Activated CD4-positive, CD25-positive, alpha-beta regulatory T cell treated with anti-CD3 and anti-CD28 coated beads, Interleukin-2, amount 50 U/mL, for 16 hours (primary cell): ENCODE data around the gene AMZ2.
"Not testable (repeated sequence)": the region's sequence is repeated elsewhere in the genome, so short reads cannot be mapped to it uniquely, and the experiment has no call there.

ENCODE experiments used
- DNase-seq: peaks from one replicate; pipeline ENCODE4 v3.0.0-alpha.2; 2020; ENCODE audit warnings: low read depth, low spot score

The AMZ2 gene

DNA sequence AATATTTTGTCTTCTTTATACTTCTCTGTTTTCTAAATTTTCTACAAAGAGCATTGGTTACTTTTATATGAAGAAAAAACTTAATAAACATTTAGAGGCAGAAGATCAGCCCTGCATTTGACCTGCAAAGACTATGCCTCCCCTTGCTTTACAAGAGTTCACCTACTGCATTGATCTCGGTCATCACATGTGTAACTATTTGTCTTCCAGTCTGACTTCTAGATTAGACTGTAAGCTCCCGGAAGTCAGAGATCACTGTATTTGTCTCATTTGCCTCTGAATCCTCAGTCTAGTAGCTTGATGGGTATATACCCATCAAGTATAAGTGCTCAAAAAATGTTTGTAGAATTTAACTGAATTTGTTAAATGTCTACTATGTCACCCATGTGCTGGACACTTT is 27.7 kb upstream of the AMZ2 start:
- not testable (repeated sequence) for DNase-seq

DNA sequence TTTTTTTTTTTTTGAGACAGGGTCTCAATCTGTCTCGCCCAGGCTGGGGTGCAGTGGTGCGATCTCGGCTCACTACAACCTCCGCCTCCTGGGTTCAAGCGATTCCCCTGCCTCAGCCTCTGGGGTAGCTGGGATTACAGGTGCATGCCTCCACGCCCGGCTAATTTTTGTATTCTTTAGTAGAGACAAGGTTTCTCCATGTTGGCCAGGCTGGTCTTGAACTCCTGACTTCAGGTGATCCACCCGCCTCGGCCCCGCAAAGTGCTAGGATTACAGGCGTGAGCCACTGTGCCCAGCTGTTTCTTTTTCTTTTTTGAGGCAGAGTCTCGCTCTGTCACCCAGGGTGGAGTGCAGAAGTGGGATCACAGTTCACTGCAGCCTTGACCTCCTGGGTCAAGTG is 27.1 kb upstream of the AMZ2 start:
- DNase-seq = not testable (repeated sequence)

DNA sequence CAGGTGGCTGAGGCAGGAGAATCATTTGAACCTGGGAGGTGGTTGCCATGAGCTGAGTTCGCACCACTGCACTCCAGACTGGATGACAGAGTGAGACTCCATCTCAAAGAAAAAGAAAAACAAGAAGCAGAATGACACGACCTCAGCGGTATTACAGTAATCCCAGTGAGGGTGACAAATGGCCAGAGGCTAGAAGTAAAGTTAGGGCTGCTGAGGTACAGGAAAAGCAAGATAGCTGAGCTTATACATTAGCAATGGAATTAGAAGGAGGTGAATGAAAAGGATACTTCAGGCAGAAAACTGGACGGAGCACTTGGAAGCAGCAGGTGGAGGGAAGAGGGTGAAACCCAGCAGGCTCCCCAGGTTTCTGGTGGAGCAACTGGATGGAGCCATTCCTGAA is 26.1 kb upstream of the AMZ2 start:
- DNase-seq = no peak

DNA sequence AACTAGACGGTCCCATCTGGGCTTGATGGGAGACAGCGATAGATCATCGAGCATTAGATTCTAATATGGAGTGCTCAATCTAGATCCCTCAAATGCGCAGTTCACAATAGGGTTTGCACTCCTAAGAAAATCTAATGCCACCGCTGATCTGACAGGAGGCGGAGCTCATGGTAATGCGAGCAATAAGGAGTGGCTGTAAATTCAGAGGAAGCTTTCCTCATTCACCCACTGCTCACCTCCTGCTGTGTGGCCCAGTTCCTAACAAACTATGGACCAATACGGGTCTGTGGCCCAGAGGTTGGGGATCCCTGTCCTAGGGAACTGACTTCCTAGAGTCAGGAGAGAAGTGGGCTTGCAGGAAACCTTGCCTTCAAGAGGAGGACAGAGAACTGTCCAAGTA is 25.2 kb upstream of the AMZ2 start:
- DNase-seq = no peak

DNA sequence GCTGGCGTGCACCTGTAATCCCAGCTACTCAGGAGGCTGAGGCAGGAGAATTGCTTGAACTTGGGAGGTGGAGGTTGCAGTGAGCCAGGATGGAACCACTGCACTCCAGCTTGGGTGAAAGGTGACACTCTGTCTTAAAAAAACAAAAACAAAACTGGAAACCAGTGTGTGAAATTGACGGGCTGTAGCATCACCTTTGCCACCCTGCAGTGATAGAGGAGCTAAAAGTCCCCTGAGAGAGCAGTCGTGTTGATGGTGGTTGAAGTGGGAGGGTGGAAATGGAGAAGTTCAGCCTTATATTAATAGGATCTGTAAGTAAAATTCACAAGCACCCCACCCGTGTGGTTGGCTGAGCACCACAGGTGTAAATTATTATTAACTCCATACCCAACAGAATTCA is 22.8 kb upstream of the AMZ2 start:
- DNase-seq = not testable (repeated sequence)

DNA sequence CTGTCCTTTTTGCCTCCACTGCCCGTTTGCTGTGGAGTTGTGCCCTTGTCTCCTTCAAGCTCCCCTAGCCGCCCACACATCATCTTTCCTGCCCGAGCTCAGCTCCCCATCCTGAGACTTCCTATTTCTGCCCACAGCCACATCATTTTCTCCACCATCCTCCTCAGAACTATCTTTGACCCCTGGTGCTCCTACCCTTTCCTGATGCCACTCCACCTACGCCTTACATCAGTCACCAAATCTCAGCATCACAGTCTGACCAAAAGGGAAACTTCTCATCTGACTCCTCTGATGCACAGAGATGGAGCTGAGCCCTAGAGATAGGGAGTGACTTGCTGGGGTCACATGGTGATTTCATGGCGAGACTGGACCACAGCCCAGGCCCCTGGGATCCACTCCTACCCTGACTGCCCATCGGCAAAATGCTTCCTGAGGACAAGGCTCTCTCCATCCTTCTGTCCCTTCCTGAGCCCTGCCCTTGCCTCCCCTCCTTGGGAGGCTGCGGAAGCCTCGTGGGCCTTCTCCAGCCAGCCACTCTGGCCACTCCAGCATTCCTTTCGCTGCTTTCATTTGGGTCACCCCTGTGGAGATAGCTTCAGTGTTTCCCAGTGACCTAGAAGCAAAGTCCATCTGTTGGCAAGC is 19.7 kb upstream of the AMZ2 start:
- not testable (repeated sequence) for DNase-seq

DNA sequence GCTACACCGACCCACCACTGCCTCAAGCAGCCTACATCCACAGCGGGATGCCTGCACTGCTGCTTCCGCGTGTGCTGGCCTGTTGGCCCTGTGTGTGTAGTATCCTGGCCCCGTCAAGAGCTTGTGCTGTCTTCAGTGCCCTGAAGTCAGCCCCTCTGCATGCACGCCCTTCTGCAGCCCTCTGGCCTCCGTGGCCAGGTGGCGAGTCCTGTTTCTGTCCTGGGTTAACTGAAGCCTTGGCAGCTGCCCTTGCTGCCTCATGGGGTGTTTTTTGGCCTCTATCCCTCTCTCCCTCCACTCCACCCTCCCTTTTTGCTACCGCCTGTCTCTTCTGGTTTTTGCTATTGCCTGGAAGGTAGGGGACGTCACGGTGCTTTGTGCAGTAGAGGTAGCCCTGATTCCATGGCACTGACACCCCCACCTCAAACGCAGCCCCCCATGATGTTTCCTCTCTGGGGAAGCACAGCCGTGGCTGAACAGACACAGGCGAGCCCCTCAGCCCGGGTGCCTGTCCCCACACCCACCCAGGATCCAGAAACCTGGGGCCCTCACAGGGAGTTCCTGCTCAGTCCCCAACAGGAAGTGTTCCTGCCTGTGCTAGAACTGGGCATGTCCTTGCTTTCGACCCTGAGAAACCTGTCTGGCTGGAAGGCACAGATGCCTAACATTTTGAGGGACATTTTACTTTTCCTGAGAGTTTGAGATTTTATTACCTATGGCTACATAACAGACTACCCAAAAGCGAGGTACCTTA is 18.8 kb upstream of the AMZ2 start:
- DNase-seq = no peak

DNA sequence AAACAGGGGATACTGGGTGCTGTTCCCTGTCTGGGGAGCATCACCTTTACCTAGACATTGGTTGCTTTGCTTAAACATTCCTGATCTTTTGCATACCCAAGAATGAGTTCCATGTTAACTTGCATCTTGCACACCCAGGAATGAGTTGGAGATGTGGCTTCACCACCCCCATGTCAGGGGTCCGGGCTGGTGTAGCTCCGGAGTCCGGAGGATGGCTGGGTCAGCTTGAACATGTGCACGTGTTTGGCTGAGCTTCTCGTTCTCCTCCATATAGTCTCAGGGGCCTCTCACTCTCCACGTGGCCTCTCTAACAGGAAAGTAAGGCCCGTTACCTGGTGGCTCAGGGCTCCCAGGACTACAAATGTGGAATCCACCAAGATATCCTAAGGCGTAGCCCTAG is 18.2 kb upstream of the AMZ2 start:
- DNase-seq = no peak

DNA sequence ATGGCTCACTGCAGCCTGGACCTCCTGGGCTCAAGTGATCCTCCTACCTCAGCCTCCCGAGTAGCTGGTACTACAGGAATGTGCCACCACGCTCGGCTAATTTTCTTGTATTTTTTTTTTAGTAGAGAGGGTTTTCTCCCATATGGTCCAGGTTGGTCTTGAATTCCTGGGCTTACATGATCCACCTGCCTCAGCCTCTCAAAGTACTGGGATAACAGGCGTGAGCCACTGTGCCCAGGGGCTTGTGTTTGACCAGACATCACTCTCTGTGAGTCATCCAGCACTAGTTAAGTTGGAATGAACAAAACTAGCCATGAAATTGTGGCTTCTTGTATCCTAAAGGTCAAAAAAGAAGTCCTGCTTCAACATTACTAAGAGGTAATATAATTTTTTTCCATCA is 16.7 kb upstream of the AMZ2 start:
- not testable (repeated sequence) for DNase-seq

DNA sequence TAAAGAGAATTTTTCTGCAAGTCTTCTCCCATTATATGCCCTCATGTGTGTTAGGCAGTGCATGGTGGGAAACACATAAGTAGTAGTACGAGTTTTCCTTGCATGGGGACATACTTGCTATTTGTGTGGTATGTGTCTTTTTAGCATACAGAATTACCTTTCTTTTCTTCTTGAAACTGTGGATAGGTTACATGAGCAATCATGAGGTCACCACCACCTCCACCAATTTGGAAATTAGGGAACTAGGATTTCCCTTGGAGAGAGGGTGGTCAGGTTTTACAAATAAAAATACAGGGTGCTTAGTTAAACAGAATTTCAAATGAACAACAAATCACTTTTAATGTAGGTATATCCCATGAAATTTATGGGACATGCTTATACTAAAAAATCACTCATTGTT is 16.3 kb upstream of the AMZ2 start:
- no peak for DNase-seq

DNA sequence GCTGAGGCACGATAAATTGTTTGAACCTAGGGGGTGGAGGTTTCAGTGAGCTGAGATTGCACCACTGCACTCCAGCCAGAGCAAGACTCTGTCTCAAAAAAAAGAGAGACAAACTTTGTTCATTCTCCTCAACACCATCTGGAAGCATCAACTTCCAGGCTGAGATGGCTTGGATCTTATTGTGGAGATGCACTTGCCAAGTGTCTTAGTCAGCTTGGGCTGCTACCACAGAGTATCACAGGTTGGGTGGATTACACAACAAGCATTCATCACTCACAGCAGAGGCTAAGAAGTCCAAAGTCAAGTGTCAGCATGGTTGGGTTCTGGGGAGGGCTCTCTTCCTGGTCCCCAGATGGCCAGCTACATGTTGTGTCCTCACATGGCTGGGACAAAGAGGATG is 15.1 kb upstream of the AMZ2 start:
- DNase-seq = not testable (repeated sequence)

DNA sequence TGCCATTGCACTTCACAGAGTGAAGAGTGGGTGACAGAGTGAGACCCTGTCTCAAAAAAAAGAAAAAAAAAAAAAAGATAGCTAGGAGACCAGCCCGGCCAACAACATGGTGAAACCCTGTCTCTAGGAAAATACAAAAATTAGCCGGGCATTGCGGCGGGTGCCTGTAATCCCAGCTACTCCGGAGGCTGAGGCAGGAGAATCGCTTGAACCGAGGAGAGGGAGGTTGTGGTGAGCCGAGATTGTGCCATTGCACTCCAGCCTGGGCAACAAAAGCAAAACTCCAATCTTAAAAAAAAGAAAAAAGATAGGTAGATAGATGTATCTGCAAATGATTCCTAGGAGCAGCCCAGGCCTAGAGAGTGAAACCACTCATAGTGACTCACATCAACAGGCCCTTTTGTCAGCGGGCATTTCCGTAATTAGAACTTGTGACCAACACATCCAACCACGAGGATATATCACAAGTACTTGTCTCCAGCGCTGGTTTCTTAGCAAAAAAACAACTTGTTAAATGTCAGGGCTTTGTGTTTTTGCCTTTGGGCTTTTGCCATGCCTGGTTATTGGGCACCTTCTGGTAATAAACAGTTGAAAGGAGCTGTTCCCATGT is 13.0 kb upstream of the AMZ2 start:
- DNase-seq = not testable (repeated sequence)

DNA sequence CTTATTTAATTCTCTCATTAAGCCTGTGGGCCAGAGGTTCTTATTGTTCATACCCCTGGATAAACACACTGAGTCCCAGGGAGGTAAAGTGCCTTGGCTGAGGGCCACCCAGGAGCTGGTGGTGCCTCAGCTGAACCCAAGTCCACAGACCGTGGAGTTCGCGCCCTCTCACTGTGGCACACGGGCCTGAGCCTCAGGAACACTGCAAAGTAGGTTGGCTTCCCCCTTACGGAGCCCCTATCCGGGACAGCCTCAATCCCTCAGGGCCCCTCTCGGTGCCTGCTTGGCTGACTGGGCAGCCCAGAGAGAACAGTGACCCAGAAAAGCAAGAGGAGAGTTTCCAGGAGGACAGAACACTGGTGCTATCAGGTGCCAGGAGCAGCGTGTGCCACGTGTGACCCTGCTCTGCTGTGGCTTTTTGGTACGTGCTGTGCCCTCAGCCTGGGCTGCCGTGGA is 12.5 kb upstream of the AMZ2 start:
- DNase-seq = not testable (repeated sequence)

DNA sequence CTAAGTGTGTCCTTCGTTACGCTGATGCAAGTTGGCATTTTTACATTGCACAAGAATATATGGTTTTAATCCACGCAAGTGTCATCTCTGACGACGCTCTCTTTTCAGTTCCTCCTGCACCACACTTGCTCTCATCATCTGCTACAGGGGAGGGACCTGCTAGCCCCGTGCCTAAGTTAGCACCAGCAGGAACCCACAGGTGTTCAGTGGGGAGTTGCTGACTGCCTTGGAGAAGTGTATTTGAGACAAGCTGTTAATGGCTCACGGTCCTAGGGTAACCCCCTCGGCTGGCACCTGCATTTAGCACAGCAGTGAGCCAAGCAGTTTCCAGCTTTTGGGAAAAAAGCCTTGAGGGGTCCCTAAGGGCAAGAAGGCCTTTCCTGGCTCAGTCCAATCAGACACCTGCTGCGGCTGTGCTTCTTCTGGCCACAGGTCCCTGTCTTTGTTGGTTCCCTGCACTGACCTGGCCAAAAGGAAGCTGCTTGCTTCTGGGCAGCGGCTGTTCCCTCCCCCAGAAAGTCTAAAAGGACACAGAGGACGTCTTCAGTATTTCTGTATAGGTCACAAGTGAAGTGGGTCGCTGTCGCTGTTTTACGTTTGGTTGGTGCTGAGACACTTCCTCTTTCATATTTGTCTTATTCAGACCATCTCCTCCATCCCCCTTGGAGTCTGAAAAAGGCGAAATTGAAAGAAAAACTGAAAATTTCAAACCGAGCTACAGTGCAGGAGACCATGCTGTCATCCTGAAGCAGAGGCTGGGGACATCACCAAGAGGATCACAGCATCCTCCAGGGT is 10.3 kb upstream of the AMZ2 start:
- DNase-seq = not testable (repeated sequence)

DNA sequence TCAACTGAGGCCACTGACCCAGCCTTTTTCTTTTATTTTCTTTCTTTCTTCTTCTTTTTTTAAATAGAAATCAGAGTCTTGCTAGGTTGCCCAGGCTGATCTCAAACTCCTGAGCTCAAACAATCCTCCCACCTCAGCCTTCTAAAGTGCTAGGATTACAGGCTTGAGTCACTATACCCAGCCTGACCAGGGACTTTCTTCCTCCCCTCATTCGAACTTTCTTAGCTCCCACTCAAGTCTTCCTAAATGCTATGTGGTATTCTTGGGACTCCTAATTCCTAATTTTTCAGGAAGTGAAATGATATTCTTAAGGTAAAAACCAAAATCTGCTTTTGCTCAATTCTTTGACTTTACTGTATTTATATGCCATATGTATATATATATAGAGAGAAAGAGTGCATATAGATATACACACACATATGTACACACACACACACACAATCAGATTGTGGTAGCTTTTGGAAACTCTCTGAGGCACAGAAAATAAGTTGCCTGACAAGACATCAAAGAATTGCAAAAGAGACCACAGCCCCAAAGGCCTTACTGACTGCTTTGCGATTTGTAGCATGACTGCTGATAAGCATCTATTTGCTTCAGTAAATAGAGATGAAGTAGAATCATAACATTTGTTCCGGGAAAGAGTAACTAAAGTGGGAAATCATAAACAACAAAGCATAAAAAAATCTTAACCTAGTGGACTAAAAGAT is 9.5 kb upstream of the AMZ2 start:
- DNase-seq = no peak

DNA sequence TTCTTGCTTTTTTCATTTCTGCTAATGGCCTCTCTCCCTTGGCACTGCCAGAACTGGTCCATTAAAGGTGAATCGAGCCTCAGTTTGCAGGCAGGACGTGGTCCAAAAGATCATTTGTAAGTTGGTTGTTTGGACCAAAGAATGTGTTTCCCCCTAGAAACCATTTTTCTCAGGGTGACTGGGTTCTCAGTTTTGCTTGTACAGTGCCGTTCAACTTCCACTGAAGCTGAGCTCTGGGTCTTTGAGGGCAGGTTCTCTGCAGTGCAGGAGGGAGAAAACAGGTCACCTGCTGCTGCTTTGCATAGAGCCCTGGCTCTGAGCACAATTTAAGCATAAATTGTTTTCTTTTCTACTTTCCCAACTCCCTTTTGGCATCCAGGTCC is 9.0 kb upstream of the AMZ2 start:
- DNase-seq = no peak

DNA sequence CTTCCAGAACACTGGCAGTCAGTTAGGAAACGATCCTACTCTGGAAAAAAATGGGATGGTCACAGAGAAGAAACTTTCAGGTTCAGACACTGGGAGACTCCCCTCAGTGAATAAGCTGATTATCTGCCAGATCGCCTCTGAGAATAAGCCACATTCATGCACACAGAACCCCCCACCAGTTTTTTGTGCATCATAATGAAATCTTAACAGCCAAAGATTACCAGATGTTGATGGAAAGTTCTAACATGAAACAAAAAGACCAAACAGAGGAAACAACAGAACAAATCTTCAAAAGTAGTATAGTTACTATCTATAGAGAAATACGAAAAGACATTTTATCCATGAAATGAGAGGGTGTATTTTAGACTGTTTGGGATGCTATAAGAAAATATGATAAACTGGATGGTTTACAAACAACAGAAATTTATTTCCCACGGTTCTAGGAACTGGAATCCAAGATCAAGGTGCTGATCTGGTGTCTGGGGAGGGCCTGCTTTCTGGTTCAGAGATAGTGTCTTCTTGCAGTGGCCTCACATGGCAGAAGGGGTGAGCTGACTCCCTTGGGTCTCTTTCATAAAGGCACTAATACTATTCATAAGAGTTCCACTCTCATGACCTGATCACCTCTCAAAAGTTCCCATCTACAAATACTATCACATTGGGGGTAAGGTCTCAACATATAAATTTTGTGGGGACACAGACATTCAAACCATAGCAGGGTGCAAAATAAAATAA is 8.0 kb upstream of the AMZ2 start:
- DNase-seq = no peak

DNA sequence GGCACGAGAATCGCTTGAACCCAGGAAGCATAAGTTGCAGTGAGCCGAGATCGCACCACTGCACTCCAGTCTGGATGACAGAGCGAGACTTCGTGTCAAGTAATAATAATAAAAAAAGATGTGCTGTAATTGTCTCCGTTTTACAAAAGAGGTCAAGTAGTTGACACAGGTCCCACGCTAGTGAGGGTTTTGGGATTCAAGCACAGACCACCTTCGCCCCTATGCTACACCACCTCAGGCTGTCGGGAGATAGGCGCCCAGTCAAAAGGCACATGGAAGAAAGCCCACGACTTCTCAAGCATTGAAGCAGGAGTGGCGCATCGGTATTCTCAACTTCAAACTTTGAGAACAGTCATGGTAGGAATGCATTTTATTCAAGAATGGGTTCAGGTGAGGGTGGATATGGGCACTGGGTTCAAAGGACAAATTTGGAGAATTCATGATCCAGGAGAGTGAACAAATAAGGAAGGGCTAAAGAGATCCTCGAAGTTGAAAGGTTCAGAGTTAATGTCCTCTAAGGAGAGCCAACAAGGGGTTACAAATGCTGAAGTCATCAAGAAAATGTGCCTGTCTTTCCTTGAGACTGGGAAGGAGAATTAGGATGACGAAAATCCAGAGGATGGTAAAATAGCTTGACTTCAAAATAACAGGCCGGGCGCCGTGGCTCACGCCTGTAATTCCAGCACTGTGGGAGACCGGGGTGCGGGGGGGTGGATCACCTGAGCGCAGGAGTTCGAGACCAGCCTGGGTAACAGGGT is 1.4 kb upstream of the AMZ2 start:
- DNase-seq = no peak

DNA sequence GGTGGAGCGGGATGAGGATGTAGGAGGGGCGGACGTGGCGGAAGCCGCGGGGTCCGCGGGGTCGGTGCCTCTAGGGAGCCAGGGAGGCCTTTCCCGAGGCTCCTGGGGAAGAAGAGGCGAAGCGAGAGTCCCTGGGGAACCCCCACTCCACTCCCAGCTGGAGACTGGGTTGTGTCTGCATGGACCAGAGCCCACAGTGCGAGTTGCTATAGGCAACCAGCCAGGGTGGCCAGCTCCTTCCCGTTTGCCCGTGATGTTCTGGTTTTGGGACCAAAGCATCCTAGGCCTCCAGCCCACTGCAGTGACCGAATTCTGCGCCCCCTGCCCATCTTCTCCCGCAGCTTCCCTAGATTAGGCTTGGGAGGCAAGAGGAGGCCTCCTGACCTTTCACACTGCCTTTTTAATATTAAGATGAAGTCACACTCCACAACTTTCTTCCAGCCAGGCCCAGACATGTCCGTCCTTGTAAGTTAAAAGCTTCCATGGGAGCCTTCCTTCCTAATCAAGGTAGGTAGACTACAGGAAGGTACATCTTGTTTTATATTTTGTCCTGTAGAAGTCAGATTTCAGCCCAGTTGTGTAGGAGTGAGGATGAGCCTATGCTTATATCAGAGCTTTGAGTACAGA is 469 bp downstream of the AMZ2 start:
- DNase-seq = no peak

DNA sequence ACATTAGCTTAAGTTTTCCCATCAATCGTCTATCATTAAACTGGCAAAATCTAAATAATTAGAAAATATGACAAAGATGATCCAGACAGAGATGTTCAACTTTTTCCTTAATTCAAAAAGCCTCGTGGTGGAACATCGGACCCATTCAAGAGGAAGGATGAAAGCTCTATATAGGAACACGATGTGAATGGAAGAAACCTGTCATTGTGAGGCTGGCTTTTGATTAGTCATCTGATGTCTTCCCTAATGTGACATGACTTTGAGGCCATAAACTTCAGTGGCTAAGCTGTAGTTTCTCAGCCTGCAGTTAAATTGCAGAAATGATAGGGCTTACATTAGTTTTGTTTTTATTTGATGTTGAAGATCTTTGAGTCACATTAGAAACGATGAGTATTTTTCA is 1.0 kb downstream of the AMZ2 start:
- DNase-seq = no peak
